HG03025 (cell line): ENCODE data around the gene PRPSAP2.
"Not testable (repeated sequence)": the region's sequence is repeated elsewhere in the genome, so short reads cannot be mapped to it uniquely, and the experiment has no call there.

Experiments
- ATAC-seq: cut with Tn5 transposase; IDR thresholded peaks from one replicate; pipeline ENCODE4 v1.9.1; 2021; ENCODE audit warnings: mild to moderate bottlenecking, moderate library complexity; ENCODE audit not compliant: unreplicated experiment, low FRiP score

Gene PRPSAP2

GRCh38 chr17:18857864-18858566, at the start of gene PRPSAP2:
Gene PRPSAP2 (plus strand): TSS chr17:18858131. CDS start chr17:18865834, 7,703 bp downstream.
- peak; percentile 57 for ATAC-seq

GRCh38 chr17:18815924-18816323, 42.0 kb upstream of the PRPSAP2 start:
- not testable (repeated sequence) for ATAC-seq

- not testable (repeated sequence) for ATAC-seq
Measured at GRCh38 chr17:18816489-18817371, 41.2 kb upstream of the PRPSAP2 start.

GRCh38 chr17:18821430-18821829, 36.5 kb upstream of the PRPSAP2 start:
- not testable (repeated sequence) for ATAC-seq

GRCh38 chr17:18827613-18828012, 30.3 kb upstream of the PRPSAP2 start:
- ATAC-seq: not testable (repeated sequence)

- ATAC-seq: no peak
Measured at GRCh38 chr17:18848501-18848900, 9.4 kb upstream of the PRPSAP2 start.

GRCh38 chr17:18850679-18851078, 7.3 kb upstream of the PRPSAP2 start:
- ATAC-seq: no peak

GRCh38 chr17:18851201-18851600, 6.7 kb upstream of the PRPSAP2 start:
- no peak for ATAC-seq

- ATAC-seq: no peak
Measured at GRCh38 chr17:18854956-18855355, 3.0 kb upstream of the PRPSAP2 start.

GRCh38 chr17:18855831-18856569, 1.9 kb upstream of the PRPSAP2 start:
- ATAC-seq: peak; percentile 79

- ATAC-seq: no peak
Measured at GRCh38 chr17:18856570-18856915, 1.4 kb upstream of the PRPSAP2 start.

GRCh38 chr17:18858567-18859245, 775 bp downstream of the PRPSAP2 start:
- no peak for ATAC-seq

- no peak for ATAC-seq
Measured at GRCh38 chr17:18859256-18859655, 1.3 kb downstream of the PRPSAP2 start.

GRCh38 chr17:18860161-18860972, 2.4 kb downstream of the PRPSAP2 start:
- no peak for ATAC-seq

GRCh38 chr17:18862011-18862410, 4.1 kb downstream of the PRPSAP2 start:
- ATAC-seq: no peak

- not testable (repeated sequence) for ATAC-seq
Measured at GRCh38 chr17:18864996-18865395, 7.1 kb downstream of the PRPSAP2 start.

GRCh38 chr17:18866866-18867813, 9.2 kb downstream of the PRPSAP2 start:
- no peak for ATAC-seq

GRCh38 chr17:18877104-18877645, 19.2 kb downstream of the PRPSAP2 start:
- ATAC-seq: no peak
